Brain microvascular endothelial cell (primary cell): Measurements from ENCODE around the gene MYH9.

ENCODE experiments used
- DNase-seq: peaks from one replicate; pipeline ENCODE4 v3.0.0-alpha.2; 2020
- H3K27ac ChIP-seq: fragments of 250-450 bp; sonication (Bioruptor Pico); 2 replicates; pipeline ENCODE4 v1.5.1; 2020; ENCODE audit warnings: mild to moderate bottlenecking, moderate library complexity
- H3K27me3 ChIP-seq: fragments of 250-450 bp; sonication (Bioruptor Pico); replicated peaks from 2 replicates; pipeline ENCODE4 v1.5.1; 2020; ENCODE audit warnings: mild to moderate bottlenecking
- H3K36me3 ChIP-seq: fragments of 250-450 bp; sonication (Bioruptor Pico); replicated peaks from 2 replicates; pipeline ENCODE4 v1.5.1; 2020; ENCODE audit warnings: mild to moderate bottlenecking
- H3K4me3 ChIP-seq: 2 replicates; pipeline ENCODE4 v1.5.1; 2011; ENCODE audit warnings: low read depth, mild to moderate bottlenecking, control low read depth, low read length, moderate library complexity
- in situ Hi-C: cut with HindIII; loops from 2 replicates; pipeline ENCODE4 v1.10.0; 2017; ENCODE audit warnings: low sequenced_read_pairs, low pct_ligation_motif_present
- TF ChIP-seq, protein P1 (sequence below): IDR thresholded peaks from 2 replicates; pipeline ENCODE4 v1.5.1; 2011; ENCODE audit warnings: low read depth, mild to moderate bottlenecking, moderate library complexity, low read length, control low read depth, inconsistent platforms; ENCODE audit errors: missing control alignments

Gene MYH9

GRCh38 chr22:36232715-36233401 lies 154.9 kb downstream of the MYH9 start:
- no peak for DNase-seq
- Histone ChIP-seq H3K27ac (no peak overlapping the region), H3K4me3 (no peak overlapping the region), H3K36me3 (peaks cover 43% of the 10 kb centered on the region), H3K27me3 (no peaks in the 10 kb centered on the region)
- in situ Hi-C loops: no loop called here
- TF ChIP-seq, protein P1, sequence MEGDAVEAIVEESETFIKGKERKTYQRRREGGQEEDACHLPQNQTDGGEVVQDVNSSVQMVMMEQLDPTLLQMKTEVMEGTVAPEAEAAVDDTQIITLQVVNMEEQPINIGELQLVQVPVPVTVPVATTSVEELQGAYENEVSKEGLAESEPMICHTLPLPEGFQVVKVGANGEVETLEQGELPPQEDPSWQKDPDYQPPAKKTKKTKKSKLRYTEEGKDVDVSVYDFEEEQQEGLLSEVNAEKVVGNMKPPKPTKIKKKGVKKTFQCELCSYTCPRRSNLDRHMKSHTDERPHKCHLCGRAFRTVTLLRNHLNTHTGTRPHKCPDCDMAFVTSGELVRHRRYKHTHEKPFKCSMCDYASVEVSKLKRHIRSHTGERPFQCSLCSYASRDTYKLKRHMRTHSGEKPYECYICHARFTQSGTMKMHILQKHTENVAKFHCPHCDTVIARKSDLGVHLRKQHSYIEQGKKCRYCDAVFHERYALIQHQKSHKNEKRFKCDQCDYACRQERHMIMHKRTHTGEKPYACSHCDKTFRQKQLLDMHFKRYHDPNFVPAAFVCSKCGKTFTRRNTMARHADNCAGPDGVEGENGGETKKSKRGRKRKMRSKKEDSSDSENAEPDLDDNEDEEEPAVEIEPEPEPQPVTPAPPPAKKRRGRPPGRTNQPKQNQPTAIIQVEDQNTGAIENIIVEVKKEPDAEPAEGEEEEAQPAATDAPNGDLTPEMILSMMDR: no peak
